GM20000 (cell line): ENCODE data around the gene ASB18.

Experiments used
- DNase-seq: peaks from one replicate; pipeline ENCODE4 v3.0.0; 2012; ENCODE audit warnings: low spot score
- CTCF ChIP-seq: IDR thresholded peaks from 2 replicates; pipeline ENCODE4 v1.5.1; 2012; ENCODE audit warnings: mild to moderate bottlenecking, control low read depth; ENCODE audit errors: extremely low read depth, missing control alignments

Gene ASB18

GRCh38 chr2:236240228-236240990 is 23.8 kb downstream of the ASB18 start:
- no peak for DNase-seq
- no peak for TF ChIP-seq CTCF

- no peak for DNase-seq
- TF ChIP-seq CTCF: no peak
These were observed 24.7 kb downstream of the ASB18 start for GRCh38 chr2:236239276-236240065.

- no peak for DNase-seq
- TF ChIP-seq CTCF: no peak
These were observed 25.5 kb downstream of the ASB18 start for GRCh38 chr2:236238751-236239150.

- DNase-seq: no peak
- no peak for TF ChIP-seq CTCF
These were observed 26.6 kb downstream of the ASB18 start for GRCh38 chr2:236237468-236238190.

- no peak for TF ChIP-seq CTCF
- no peak for DNase-seq
These were observed 27.4 kb downstream of the ASB18 start for GRCh38 chr2:236236559-236237452.

- TF ChIP-seq CTCF: no peak
- no peak for DNase-seq
These were observed 35.0 kb downstream of the ASB18 start for GRCh38 chr2:236229186-236229585.
